OCI-LY1 (cell line): ENCODE measurements around the gene ERBB2.

Source experiments
- H2AFZ ChIP-seq: fragments of 200-600 bp; sonication (generic), shearing (Covaris generic); 2 replicates; pipeline ENCODE4 v1.6.0; 2014; ENCODE audit warnings: antibody characterized with exemption, mild to moderate bottlenecking, low read length
- H3F3A ChIP-seq: fragments of 200-600 bp; sonication (generic), shearing (Covaris generic); 2 replicates; pipeline ENCODE4 v1.6.0; 2014; ENCODE audit warnings: mild to moderate bottlenecking, antibody characterized with exemption, low read length, moderate library complexity; ENCODE audit not compliant: insufficient read depth
- H3K27ac ChIP-seq: fragments of 200-600 bp; sonication (generic); 2 replicates; pipeline ENCODE4 v1.5.1; 2014; ENCODE audit warnings: low read length, mixed run types, mild to moderate bottlenecking, low read depth; ENCODE audit not compliant: poor library complexity, severe bottlenecking
- H3K27me3 ChIP-seq: fragments of 200-600 bp; sonication (generic); 2 replicates; pipeline ENCODE4 v1.6.0; 2014; ENCODE audit warnings: antibody characterized with exemption, mild to moderate bottlenecking, low read length, moderate library complexity; ENCODE audit not compliant: insufficient read depth
- H3K36me3 ChIP-seq: fragments of 200-600 bp; sonication (generic); 2 replicates; pipeline ENCODE4 v1.6.1; 2014; ENCODE audit warnings: mild to moderate bottlenecking, antibody characterized with exemption, low read length, moderate library complexity, mixed read lengths; ENCODE audit not compliant: insufficient read depth
- H3K4me1 ChIP-seq: fragments of 200-600 bp; sonication (generic); 2 replicates; pipeline ENCODE4 v1.5.1; 2014; ENCODE audit warnings: mild to moderate bottlenecking, low read length, moderate library complexity; ENCODE audit not compliant: insufficient read depth, severe bottlenecking
- H3K4me2 ChIP-seq: fragments of 200-600 bp; sonication (generic), shearing (Covaris generic); 2 replicates; pipeline ENCODE4 v1.6.1; 2014; ENCODE audit warnings: low read length
- H3K4me3 ChIP-seq: fragments of 200-600 bp; sonication (generic); 2 replicates; pipeline ENCODE4 v1.5.1; 2014; ENCODE audit warnings: low read length, low read depth, mild to moderate bottlenecking, mixed read lengths; ENCODE audit not compliant: poor library complexity, severe bottlenecking
- H3K79me2 ChIP-seq: fragments of 200-600 bp; shearing (Covaris generic); 2 replicates; pipeline ENCODE4 v1.6.1; 2016; ENCODE audit warnings: mixed run types, low read length, mixed read lengths; ENCODE audit not compliant: insufficient read depth
- H3K9ac ChIP-seq: fragments of 200-600 bp; sonication (generic), shearing (Covaris generic); 2 replicates; pipeline ENCODE4 v1.6.1; 2014; ENCODE audit warnings: mild to moderate bottlenecking, low read length, mixed read lengths
- H3K9me2 ChIP-seq: fragments of 200-600 bp; sonication (generic), shearing (Covaris generic); 2 replicates; pipeline ENCODE4 v1.6.1; 2014; ENCODE audit warnings: low read depth, mild to moderate bottlenecking, low read length, mixed read lengths
- H3K9me3 ChIP-seq: fragments of 200-600 bp; shearing (Covaris generic); 2 replicates; pipeline ENCODE4 v1.6.1; 2014; ENCODE audit warnings: low read length, mixed read lengths
- H4K20me1 ChIP-seq: fragments of 200-600 bp; sonication (generic), shearing (Covaris generic); 2 replicates; pipeline ENCODE4 v1.6.0; 2016; ENCODE audit warnings: mild to moderate bottlenecking, low read length; ENCODE audit not compliant: insufficient read depth
- EZH2 ChIP-seq: fragments of 200-600 bp; sonication (generic), shearing (Covaris generic); IDR thresholded peaks from 2 replicates; pipeline ENCODE4 v1.8.0; 2017; ENCODE audit warnings: borderline replicate concordance, mixed run types, mild to moderate bottlenecking, antibody characterized with exemption, low read length, moderate library complexity, mixed read lengths
- TF ChIP-seq, protein P1 (sequence below): fragments of 200-600 bp; sonication (generic), shearing (Covaris generic); IDR thresholded peaks from 2 replicates; pipeline ENCODE4 v1.5.1; 2017; ENCODE audit warnings: mild to moderate bottlenecking, antibody characterized with exemption, low read length, moderate library complexity, mixed read lengths

The ERBB2 gene

DNA sequence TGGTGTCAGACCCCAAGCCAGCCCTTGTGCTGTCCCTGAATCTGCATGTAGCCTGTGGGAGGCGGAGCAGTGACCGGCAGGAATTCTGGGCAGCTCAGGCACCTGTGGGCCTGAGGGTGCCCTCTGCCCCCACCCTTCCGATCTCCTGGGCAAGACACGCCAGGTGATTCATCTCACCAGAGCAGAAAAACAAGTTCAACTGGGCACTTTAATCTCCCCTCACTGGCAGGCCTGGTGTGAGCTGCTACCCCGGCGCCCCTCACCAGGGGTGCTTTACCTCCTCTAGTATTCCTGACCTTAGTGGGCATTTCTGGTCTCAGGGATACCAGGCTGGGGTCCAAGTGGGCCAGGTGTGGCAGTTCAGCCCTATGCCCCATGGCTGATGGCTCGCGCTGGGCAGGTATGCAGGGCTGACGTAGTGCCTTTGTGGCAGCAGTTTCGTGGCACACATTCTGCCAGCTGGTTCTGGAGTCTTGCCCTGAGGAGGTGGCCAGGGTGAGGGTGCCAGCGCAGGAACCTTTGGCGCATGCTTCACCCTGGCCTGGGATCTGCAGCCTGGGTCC, 6.0 kb downstream of the ERBB2 start:
- Histone ChIP-seq H4K20me1 (no peaks in the 10 kb centered on the region), H3K4me1 (no peaks in the 10 kb centered on the region), H2AFZ (no peak overlapping the region), H3K79me2 (no peaks in the 10 kb centered on the region), H3K36me3 (no peaks in the 10 kb centered on the region), H3K4me3 (no peak overlapping the region), H3K9ac (no peak overlapping the region), H3K27ac (no peak overlapping the region), H3F3A (no peaks in the 10 kb centered on the region), H3K4me2 (no peak overlapping the region), H3K9me2 (no peaks in the 10 kb centered on the region), H3K27me3 (no peaks in the 10 kb centered on the region), H3K9me3 (no peaks in the 10 kb centered on the region)
- no peak for TF ChIP-seq EZH2
- TF ChIP-seq, protein P1, sequence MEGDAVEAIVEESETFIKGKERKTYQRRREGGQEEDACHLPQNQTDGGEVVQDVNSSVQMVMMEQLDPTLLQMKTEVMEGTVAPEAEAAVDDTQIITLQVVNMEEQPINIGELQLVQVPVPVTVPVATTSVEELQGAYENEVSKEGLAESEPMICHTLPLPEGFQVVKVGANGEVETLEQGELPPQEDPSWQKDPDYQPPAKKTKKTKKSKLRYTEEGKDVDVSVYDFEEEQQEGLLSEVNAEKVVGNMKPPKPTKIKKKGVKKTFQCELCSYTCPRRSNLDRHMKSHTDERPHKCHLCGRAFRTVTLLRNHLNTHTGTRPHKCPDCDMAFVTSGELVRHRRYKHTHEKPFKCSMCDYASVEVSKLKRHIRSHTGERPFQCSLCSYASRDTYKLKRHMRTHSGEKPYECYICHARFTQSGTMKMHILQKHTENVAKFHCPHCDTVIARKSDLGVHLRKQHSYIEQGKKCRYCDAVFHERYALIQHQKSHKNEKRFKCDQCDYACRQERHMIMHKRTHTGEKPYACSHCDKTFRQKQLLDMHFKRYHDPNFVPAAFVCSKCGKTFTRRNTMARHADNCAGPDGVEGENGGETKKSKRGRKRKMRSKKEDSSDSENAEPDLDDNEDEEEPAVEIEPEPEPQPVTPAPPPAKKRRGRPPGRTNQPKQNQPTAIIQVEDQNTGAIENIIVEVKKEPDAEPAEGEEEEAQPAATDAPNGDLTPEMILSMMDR: no peak

- H4K20me1 ChIP-seq: no peaks in the 10 kb centered on the region
- no peaks in the 10 kb centered on the region for H3K36me3 ChIP-seq
- no peak overlapping the region for H3K27ac ChIP-seq
- H3K4me3 ChIP-seq: no peak overlapping the region
- no peaks in the 10 kb centered on the region for H3F3A ChIP-seq
- H3K79me2 ChIP-seq: no peaks in the 10 kb centered on the region
- TF ChIP-seq EZH2: no peak
- TF ChIP-seq, protein P1: no peak
- no peak overlapping the region for H2AFZ ChIP-seq
- no peaks in the 10 kb centered on the region for H3K9me3 ChIP-seq
- no peak overlapping the region for H3K9ac ChIP-seq
- no peaks in the 10 kb centered on the region for H3K4me1 ChIP-seq
- no peak overlapping the region for H3K4me2 ChIP-seq
- no peaks in the 10 kb centered on the region for H3K27me3 ChIP-seq
- no peaks in the 10 kb centered on the region for H3K9me2 ChIP-seq
Measured at GRCh38 chr17:39706383-39706782, 6.5 kb downstream of the ERBB2 start.

DNA sequence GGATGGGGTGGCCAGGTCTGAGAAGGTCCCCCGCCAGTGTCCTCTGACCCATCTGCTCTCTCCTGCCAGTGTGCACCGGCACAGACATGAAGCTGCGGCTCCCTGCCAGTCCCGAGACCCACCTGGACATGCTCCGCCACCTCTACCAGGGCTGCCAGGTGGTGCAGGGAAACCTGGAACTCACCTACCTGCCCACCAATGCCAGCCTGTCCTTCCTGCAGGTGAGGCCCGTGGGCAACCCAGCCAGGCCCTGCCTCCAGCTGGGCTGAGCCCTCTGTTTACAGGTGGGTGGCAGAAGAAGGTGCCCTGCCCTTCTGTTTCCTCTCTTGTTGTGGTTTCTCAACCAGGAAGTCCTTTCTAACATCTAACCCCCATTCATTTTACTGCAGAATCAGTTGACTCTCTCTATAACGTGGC, 7.1 kb downstream of the ERBB2 start:
- Histone ChIP-seq H3K27ac (no peak overlapping the region), H2AFZ (no peak overlapping the region), H3K9me3 (no peaks in the 10 kb centered on the region), H3K79me2 (no peaks in the 10 kb centered on the region), H3K36me3 (no peaks in the 10 kb centered on the region), H3K9me2 (no peaks in the 10 kb centered on the region), H3K4me2 (no peak overlapping the region), H3K27me3 (no peaks in the 10 kb centered on the region), H4K20me1 (no peaks in the 10 kb centered on the region), H3F3A (no peaks in the 10 kb centered on the region), H3K4me3 (no peak overlapping the region), H3K9ac (no peak overlapping the region), H3K4me1 (no peaks in the 10 kb centered on the region)
- TF ChIP-seq, protein P1: no peak
- no peak for TF ChIP-seq EZH2
